Measurements from ENCODE around the gene ZRANB2.

ZRANB2 gene

GRCh38 chr1:71101839-71102376, 21.1 kb upstream of the ZRANB2 start:
- no peak for DNase-seq (ENCODE audit: low read depth)
- no peak for TF ChIP-seq CTCF (IDR thresholded peaks at IDR 0.05; ENCODE audit: control insufficient read depth, extremely low read depth, insufficient read depth)
- no peak overlapping the region for H3K4me3 ChIP-seq (ENCODE audit: low read depth, low read length)

- DNase-seq (ENCODE audit: low read depth) = no peak
- no peak overlapping the region for H3K4me3 ChIP-seq (ENCODE audit: low read depth, low read length)
- TF ChIP-seq CTCF (IDR thresholded peaks at IDR 0.05; ENCODE audit: control insufficient read depth, extremely low read depth, insufficient read depth) = no peak
Observed at GRCh38 chr1:71097428-71097827, 16.6 kb upstream of the ZRANB2 start.

GRCh38 chr1:71094913-71095312, 14.1 kb upstream of the ZRANB2 start:
- TF ChIP-seq CTCF (IDR thresholded peaks at IDR 0.05; ENCODE audit: control insufficient read depth, extremely low read depth, insufficient read depth) = no peak

GRCh38 chr1:71093938-71094337, 13.1 kb upstream of the ZRANB2 start:
- no peak overlapping the region for H3K4me3 ChIP-seq (ENCODE audit: low read depth, low read length)
- peak; percentile 58 for TF ChIP-seq CTCF (IDR thresholded peaks at IDR 0.05; ENCODE audit: control insufficient read depth, extremely low read depth, insufficient read depth)
- no peak for DNase-seq (ENCODE audit: low read depth)

More at GRCh38 chr1:71094913-71095312, 14.1 kb upstream of the ZRANB2 start:
- H3K4me3 ChIP-seq (ENCODE audit: low read depth, low read length) = no peak overlapping the region
- no peak for DNase-seq (ENCODE audit: low read depth)

- no peak for DNase-seq (ENCODE audit: low read depth)
- no peak for TF ChIP-seq CTCF (IDR thresholded peaks at IDR 0.05; ENCODE audit: control insufficient read depth, extremely low read depth, insufficient read depth)
- no peak overlapping the region for H3K4me3 ChIP-seq (ENCODE audit: low read depth, low read length)
Observed at GRCh38 chr1:71089536-71090270, 8.9 kb upstream of the ZRANB2 start.

GRCh38 chr1:71088645-71089287, 7.9 kb upstream of the ZRANB2 start:
- TF ChIP-seq CTCF (IDR thresholded peaks at IDR 0.05; ENCODE audit: control insufficient read depth, extremely low read depth, insufficient read depth) = no peak
- H3K4me3 ChIP-seq (ENCODE audit: low read depth, low read length) = no peak overlapping the region
- DNase-seq (ENCODE audit: low read depth) = peak; percentile 71
